NCI-H2029 treated with DMSO at 0.1 percent for 48 hours (cell line): ENCODE data around the gene NPR3.

Experiments used
- DNase-seq: peaks from one replicate; lab custom pipeline; 2025; lab: John Stamatoyannopoulos, UW

The NPR3 gene

DNA sequence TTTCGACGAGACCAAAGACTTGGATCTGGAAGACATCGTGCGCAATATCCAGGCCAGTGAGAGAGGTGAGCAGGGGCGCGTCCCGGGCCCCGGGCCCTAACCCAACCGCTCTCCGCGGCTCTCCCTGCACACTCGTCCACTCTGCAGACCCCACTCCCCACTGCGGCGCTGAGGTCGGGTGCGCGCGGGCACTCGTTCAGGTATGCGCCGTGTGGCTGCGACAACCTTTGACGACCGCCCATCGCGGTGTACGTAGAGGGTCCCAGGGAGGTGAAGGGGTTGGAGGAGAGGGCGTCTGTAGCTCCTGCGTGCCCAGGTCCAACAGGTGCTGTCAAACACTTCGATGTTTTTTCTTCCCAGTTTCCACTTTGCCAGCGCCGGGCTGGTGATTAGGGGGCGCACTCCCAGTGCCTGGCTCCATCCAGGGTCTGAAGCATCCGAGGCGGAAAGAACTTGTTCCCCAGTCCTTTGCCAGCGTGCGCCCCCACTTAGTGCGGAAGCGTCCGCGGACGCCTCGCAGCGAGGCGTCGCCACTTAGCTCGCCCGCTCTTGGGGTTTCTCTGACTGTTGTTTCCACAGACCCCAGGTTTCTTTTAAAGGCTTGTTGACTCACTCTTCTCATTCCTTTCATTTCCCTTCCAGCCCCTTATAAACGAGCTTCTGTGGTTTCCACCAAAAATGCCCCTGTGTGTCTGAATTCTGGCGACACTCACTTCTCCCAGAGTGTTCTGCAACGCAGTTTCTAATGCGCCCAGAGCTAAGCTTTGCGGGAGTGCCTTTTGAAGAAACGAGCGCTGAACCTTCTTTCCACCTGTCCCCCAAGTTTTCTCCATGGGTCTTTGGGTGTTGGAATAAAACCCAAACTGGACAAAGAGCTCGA is 1.6 kb downstream of the NPR3 start:
- no peak for DNase-seq

DNA sequence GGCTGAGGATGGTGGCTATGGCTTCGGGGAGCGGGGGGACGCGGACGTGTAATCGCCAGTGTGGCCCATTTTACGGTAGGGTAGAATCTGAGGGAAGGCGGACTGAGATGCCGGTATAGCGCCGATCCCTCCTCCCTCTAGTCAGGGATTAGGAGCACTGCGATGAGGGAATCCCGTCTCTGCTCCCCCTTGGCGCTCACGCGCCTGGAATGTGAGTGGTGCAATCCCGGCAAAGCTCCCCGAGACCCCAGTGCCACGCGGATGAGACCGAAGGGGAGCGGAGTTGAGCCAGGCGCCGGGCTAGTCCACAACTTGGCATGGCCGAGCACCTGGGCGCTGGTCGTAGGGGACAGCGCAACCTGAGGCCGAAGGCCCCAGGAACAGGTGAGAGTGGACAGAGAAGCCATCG is 2.2 kb downstream of the NPR3 start:
- DNase-seq: no peak

DNA sequence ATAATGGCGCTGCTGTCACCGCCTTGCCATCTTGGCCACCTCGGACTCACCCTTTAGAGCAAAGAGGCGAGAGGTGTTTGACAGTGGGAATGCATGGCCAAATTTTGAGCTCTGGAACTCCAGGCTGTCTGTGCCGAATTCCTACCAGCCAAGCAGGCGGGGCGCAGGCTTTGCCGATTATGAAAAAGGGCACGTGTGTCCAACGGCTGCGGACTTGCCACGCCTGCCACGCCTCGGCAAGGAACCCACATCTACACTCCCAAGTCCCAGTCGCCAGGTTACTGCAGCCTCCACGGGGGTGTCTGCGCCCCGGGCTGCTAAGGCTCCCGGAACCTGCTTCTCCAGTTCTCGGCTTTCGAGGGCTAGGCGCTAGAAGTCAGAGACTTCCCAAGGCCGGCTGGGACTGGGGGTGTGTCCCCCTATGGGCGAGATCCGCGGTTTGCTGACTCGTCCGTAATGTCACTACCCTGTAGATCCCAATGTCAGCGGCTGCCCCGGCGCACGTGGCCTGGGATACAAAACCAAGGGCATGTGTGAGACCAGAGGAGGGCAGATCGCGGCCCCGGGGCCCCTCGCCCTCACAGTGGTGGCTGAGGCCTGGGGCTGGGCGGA is 2.8 kb downstream of the NPR3 start:
- DNase-seq: no peak

DNA sequence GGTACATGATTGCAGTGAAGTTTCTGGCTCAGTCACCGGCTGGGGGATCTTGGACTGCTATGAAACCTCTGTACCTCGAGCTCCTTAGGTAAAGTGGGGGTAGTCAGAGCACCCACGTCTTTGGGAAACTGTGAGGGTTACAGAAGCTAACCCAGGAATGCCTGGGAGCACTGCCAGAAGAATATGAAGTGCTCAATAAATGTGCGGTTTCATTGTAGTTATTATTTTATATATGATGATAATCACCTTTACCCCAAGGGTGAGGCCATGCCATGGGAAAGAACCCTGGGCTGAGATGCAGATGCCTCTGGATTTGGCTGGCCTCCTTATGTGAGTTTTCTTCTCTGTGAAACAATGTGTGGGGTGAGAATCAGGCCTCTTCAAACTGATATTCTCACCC is 3.7 kb downstream of the NPR3 start:
- DNase-seq: no peak

DNA sequence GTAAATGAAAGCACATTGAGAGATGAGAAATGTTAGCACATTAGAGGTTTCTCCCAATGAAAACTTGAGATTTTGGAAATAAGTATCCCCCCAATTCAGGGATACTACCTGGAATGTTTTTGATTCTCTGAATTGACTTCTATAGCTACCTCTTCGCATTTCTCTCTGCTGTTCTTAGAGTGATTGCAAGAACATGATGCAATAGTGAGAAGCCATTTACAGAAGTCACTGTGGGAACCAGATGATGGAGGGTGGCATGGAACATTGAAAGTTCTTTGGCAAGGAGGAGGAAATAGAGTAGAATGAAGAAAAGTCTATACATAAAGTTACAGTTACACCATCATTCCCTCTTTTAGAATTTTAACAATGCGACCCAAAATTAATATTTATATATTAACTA is 9.2 kb downstream of the NPR3 start:
- DNase-seq: no peak

DNA sequence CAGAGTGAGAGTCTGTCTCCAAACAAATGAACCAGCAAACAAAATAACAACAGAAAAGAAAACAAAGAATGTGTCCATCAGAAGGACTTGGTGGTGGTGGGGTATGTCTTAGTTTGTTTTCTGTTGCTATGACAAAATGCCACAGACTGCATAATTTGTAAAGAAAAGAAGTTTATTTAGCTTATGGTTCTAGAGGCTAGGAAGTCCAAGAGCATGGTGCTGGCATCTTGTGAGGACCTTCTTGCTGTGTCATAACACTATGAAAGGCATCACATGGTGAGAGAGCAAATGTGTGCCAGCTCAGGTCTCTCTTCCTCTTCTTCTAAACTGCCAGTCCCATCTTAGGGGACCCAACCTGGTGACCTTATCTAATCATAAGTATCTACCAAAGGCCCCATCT is 10.5 kb downstream of the NPR3 start:
- no peak for DNase-seq

DNA sequence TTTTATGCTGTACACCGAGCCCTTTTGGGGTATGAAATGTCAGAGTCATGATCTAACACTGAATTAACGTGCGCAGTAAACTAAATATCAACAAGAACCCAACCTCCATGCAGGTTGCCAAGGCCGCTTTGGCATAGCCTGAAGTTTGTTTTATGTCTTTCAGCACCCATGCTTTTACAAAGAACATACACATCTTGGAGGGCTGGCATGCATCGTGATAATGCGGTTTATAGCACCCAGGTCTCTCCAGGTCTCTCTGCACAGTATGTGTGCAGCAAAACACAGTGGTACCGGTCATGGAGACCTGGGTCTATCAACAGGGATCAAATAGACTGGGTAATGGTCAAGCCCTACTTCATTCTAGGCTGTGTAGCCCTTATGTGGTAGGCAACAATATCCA is 11.8 kb downstream of the NPR3 start:
- no peak for DNase-seq

DNA sequence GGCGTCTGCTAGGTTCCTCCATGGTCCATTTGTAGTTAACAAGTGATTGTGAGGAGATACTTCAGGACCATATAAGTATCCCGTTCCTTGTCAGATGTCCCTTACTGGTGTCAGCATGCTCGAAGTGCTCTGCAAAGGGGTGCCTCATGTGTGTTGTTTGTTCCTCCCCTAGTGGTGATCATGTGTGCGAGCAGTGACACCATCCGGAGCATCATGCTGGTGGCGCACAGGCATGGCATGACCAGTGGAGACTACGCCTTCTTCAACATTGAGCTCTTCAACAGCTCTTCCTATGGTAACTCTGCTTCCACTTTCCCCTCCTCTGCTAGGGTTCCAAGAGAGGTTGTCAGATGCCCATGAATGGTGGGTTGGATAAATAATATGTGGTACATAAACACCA is 13.4 kb downstream of the NPR3 start:
- no peak for DNase-seq

DNA sequence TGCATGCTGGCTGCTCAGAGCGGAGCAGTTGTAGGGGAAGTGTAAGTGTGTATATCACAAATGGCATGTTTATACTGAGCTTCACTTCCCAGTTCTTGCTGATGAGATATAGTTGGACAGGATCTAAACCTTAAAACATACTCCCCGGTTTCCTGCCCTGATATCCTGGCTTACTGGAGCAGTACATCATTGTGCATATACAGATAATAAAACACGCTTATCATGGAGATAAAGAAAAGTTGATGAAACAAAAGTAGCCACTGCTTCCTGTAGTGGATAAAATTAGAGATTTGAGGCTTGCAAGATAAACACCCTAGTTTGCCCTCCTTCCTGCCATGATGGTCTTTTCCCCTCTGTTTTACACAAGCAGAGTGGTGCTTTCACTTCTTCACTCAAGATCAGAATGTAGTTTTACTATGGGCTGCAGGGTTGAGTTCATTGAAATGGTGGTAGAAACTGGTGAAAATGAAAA is 15.0 kb downstream of the NPR3 start:
- no peak for DNase-seq

DNA sequence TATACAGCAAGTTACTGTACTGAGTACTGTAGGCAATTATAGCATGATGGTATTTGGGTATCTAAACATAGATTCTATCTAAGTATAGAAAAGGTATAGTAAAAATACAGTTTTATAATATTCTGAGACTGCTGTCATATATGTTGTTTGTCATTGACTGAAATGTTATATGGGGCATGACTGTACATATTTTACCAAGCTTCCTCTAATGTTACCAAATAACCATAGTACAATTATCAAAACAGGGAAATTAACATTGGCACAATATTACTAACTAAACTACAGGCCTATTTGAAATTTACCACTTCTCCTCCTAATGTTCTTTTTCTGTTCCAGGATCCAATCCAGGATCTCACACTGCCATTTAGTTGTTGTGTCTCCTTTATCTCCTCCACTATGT is 18.5 kb downstream of the NPR3 start:
- DNase-seq: no peak

DNA sequence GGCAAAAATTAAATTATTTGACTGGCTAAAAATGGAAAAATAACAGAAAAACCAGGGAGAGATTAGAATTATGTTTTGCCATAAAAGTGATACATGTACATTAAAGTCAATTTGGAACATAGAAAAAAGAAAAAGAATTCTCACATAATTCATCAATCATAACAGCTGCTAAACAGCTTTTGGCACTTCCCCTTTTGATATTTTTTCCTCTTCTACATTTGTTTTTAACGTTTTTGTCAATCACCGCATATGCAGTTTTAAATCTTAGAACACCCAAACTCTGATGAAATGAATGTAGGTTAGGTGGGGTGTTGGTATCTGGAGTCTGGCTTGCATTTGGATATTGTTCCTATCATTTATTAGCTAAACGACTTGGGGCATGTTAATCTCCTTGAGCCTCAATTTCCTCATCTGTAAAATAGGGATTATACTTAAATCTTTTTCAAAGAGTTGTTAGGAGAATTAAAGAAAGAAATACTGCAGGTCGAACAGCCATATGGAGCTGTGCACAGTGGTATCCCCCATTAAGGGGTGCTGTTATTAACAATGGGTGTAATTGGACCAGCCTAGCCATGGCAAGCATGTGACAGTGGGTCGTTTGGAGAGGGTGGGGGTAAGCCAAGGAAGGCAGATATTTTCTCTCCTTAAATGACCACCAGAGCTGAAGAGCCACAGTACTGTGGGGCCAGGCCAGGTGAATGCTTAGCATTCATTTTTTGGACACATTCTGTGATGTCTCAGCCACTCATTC is 22.6 kb downstream of the NPR3 start:
- no peak for DNase-seq

DNA sequence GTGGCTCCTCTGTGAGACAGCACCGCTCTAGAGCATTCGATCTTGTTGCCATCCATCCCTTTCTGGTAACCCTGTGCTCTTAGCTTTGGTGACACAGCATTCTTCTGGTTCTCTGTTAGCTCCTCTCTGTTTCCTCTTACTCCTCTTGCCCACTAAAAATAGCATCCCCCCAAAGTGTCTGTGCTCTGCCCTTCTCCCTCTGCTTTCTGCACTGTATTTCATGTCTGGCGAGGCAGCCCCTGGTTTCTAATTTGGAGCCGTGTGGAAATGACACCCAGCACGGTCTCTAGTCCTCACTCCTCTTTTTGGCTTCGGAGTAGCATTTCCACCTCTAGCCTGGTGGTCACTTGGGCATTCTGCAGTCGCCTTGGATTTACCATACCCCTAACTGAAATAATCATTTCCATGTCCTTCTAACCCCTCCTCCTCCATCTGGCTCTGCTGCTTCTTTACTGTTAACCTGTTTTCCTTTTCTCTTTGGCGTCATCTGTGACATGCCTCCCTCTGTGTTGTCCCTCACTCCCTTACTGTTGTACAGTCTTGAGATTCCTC is 23.8 kb downstream of the NPR3 start:
- DNase-seq: no peak

DNA sequence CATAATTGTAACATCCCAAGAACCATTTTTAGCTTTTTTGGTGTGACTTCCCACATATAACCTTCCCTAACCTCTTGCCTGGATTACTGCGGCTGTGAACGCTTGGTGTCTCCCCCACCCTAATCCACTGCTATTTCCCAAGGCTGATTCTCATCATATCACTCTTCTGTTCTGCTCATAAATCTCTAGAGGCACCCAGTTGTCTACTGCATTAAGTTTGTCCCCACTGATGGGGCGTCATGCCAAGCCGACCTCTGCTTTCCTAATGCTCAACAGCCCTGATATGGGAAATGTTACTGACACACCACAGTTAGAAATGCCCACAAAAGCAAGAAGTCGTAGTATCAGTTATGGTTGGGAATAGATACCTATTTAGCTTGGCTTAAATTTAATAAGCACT is 24.4 kb downstream of the NPR3 start:
- no peak for DNase-seq

DNA sequence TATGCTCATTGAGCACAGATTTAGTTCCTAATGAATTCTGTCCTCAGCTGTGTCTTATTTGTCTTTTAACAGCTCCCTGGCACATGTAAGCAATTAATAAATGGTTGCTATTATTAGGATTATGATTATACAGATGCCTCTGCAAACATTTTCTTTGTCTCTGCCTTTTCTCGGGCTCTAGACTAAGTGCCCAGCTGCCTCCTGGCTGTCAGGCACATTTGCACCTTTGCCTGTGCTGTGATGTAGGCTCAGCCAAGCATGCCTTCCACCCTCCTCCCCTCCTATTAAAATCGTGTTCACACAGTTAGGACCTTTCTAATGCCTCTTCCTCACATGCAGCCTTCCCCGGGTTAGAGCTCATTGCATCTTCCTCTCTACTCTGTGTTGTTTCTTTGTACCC is 25.7 kb downstream of the NPR3 start:
- DNase-seq: no peak

DNA sequence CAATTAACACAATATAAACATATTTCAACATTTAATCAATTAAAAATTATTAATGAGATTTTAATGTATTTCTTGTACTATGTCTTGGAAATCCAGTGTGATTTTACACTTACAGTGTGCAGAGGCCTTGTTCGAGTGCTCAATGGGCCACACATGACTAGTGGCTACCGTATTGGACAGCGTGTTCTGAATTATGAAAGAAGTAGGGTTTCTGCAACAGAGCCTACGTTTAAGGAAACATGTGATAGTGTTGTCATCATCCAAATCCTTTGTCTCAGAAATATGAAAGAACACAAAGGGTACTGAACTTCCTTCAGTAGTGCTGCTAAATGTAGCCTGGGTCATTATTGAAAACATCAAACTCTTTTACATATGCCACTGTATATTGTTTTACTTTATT is 29.5 kb downstream of the NPR3 start:
- no peak for DNase-seq

DNA sequence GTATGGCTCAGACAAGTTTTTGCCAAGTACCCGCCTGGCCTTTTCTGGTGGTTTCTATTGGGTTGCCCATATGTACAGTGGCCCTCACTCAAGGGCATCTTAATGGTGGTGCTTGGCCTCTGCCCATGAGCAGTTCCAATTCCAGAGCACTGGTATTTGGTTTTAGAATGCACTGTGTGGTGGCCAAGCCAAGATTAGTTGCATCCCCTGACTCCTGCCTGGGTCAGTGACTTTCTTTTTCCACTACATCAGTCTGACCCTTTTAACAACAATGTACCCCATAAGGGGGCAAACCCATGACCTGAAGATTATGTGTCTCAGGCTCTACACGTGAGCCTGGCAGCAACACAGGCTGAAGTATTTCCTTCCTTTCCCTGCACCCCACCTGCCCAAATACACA is 34.2 kb downstream of the NPR3 start:
- no peak for DNase-seq

DNA sequence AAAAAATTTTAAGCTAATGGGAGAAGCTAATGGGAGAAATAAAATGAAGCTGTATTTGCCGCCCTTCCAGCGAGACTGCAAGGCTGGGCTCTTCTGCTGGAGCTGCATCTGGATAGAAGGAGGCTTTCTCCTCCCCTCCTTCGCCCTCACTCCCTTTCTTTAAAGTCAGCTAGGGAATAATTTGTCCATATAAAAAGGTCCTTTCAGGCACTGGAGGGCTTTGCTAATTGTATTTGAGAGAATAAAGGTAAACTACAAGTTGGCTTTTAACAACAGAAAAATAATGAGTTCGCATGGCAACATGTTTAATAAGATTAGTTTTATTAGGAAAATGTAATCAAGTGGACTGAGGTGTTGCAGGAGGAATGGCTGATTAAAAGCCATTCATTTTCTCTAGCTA is 41.3 kb downstream of the NPR3 start:
- DNase-seq: no peak

DNA sequence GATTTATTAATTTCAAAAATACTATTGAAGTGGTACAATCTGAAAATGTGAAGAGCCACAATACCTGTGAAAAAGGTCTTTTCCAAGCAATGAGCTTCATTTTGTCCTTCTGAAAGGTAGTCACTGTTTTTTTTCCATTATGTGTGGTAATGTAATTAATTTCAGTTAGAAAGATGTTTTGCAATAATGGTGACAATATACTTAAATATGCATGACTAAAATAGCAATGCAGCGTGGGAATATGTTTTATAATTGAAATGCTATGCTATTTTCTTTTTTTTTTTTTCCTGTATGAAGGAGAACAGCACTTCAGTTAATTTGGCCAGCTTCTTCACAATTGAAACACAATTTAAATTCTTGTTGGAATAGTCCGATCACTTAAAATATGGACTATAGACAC is 41.9 kb downstream of the NPR3 start:
- DNase-seq: no peak

DNA sequence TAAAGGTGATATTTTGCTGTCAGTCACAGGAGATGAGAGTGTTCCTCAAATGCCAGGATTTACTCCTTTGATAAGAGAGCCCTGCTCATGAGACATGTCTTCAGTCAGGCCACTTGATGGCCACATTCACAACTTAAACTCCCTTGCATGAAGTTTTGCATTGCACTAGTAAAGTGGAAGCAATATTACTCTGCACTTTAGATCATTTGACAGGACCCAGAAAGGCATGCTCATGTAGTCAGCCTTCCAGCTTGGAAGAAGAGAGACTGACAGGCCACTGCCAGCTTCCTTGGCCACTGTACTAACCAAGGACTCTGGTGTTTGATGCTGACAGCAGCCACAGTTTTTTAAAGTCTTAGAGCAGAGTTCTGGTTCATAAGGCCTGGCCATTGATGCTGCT is 42.6 kb downstream of the NPR3 start:
- no peak for DNase-seq

DNA sequence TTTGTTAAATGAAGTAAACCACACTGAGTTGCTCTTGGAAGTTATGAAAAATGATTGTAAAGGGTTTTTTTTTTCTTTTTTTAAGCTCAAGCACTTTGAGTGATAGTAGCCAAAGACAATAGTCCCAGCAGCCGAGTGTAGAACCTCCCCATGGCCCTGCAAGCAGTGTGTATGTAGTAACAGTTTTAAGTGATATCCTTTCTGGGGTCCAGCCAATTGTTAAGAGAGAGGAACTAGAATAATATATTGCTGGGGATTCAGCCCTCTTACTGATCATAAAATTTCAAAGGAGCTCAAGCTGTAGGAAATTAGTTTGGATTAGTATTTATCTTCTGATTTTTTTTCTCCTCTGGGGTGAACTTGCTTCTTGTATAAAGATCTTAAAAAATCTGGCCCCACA is 43.2 kb downstream of the NPR3 start:
- DNase-seq: no peak

DNA sequence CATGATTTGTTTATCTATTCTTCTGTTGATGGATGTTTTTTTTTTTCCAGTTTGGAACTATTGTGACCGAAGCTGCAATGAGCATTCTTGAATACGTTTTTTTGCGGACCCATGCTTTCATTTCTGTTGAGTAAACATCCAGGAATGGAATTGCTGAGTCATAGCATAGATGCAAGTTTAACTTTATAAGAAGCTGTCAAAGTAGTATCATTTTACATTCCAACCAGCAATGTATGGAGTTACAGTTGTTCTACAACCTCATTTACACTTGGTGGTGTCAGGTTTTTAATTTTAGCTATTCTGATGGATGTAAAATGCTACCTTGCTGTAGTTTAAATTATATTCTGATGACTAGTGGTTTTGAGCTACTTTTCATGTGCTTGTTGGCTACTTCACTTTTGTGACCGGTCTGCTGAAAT is 49.0 kb downstream of the NPR3 start:
- DNase-seq: no peak

DNA sequence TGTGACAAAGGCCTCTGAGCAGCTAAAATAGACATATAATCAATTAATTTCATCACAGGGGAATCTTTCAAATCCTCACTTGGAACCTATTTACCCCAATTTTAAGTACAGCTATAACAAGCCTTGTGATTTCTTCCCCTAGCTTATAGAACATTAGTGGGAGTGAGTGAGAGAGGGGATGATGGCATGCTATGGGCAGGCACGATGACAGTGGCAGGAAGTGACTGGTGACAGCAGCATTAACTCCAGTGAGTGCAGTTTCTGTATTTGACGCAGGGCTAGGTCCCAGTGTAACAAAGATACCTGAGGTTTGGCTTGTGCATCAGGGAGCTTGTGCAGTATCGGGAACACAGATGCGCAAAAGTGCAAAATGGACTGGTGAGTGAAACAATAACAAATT is 54.1 kb downstream of the NPR3 start:
- DNase-seq: no peak
